GM21717 (cell line): Measurements from ENCODE around the gene PHTF1.

Source experiments
- ATAC-seq: cut with Tn5 transposase; IDR thresholded peaks from one replicate; pipeline ENCODE4 v1.9.1; 2021; ENCODE audit warnings: mild to moderate bottlenecking, moderate library complexity; ENCODE audit not compliant: unreplicated experiment

PHTF1 gene

GRCh38 chr1:113670650-113671049 is 88.6 kb downstream of the PHTF1 start:
- ATAC-seq = no peak

GRCh38 chr1:113669988-113670387 is 89.3 kb downstream of the PHTF1 start:
- ATAC-seq = no peak

- ATAC-seq = no peak
Observed at GRCh38 chr1:113666126-113666525, 93.2 kb downstream of the PHTF1 start.

GRCh38 chr1:113665071-113665470 is 94.2 kb downstream of the PHTF1 start:
- no peak for ATAC-seq

- no peak for ATAC-seq
Observed at GRCh38 chr1:113663165-113663951, 95.9 kb downstream of the PHTF1 start.

- no peak for ATAC-seq
Observed at GRCh38 chr1:113662101-113662500, 97.2 kb downstream of the PHTF1 start.

- no peak for ATAC-seq
Observed at GRCh38 chr1:113660088-113660487, 99.2 kb downstream of the PHTF1 start.

- no peak for ATAC-seq
Observed at GRCh38 chr1:113659556-113659955, 99.7 kb downstream of the PHTF1 start.

GRCh38 chr1:113659035-113659434 is 100.3 kb downstream of the PHTF1 start:
- ATAC-seq = no peak

- ATAC-seq = no peak
Observed at GRCh38 chr1:113657556-113658063, 101.7 kb downstream of the PHTF1 start.

- no peak for ATAC-seq
Observed at GRCh38 chr1:113657126-113657525, 102.2 kb downstream of the PHTF1 start.

GRCh38 chr1:113654883-113655282 is 104.4 kb downstream of the PHTF1 start:
- ATAC-seq = no peak

- ATAC-seq = no peak
Observed at GRCh38 chr1:113653741-113654140, 105.5 kb downstream of the PHTF1 start.

GRCh38 chr1:113652771-113653170 is 106.5 kb downstream of the PHTF1 start:
- no peak for ATAC-seq

GRCh38 chr1:113648478-113648877 is 110.8 kb downstream of the PHTF1 start:
- ATAC-seq = no peak

- ATAC-seq = no peak
Observed at GRCh38 chr1:113647164-113647563, 112.1 kb downstream of the PHTF1 start.
